Fibroblast of villous mesenchyme (primary cell): ENCODE measurements around the gene PDGFRB. TPM values are rescaled to one million over a fixed set of nuclear protein-coding genes. Genes with fewer than 3 reads are reported as not detected.

Experiments
- DNase-seq: peaks from one replicate; pipeline ENCODE4 v3.0.0-alpha.2; 2010; ENCODE audit warnings: low read depth
- H3K4me3 ChIP-seq: 2 replicates; pipeline ENCODE4 v1.5.1; 2011; ENCODE audit warnings: low read depth, mild to moderate bottlenecking, low read length
- CTCF ChIP-seq: IDR thresholded peaks from 2 replicates; pipeline ENCODE4 v1.5.1; 2012; ENCODE audit warnings: low read depth, mild to moderate bottlenecking, low read length; ENCODE audit not compliant: insufficient read depth
- total RNA-seq: library from RNA; depleted of rRNA; stranded (reverse); fragments of >200 nt; gene quantifications from 2 replicates; pipeline ENCODE4 v1.2.3, GENCODE V29; 2012

PDGFRB gene
- total RNA-seq, 1 donor: 341 TPM

- peak overlapping the region; percentile 29 for H3K4me3 ChIP-seq
- peak; percentile 95 for DNase-seq
- TF ChIP-seq CTCF: no peak
These were observed 16.9 kb downstream of the PDGFRB start for GRCh38 chr5:150138551-150139265.

DNA sequence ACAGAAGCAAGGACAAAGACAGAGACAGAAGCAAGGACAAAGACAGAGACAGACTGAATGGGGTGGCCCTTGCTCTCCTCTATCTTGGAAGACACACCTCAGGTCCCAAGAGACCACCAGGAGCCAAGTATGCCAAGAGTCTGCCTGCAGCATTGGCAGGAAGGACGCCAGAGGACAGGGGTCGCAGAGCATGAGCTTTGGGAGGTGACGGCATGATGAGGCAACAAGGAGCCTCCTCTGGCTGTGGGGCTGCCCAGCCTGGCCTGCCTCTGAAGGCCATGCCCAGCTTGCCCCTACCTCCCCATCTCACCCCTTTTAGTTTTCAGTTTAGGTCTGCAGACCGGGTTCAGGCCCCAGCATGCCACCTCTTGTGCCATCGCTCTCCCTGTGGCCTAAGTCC is 17.6 kb downstream of the PDGFRB start:
- peak; percentile 65 for DNase-seq
- no peak for TF ChIP-seq CTCF
- peak overlapping the region; percentile 29 for H3K4me3 ChIP-seq

GRCh38 chr5:150137168-150137957 is 18.3 kb downstream of the PDGFRB start:
- no peak overlapping the region for H3K4me3 ChIP-seq
- TF ChIP-seq CTCF: no peak
- DNase-seq: peak; percentile 79

DNA sequence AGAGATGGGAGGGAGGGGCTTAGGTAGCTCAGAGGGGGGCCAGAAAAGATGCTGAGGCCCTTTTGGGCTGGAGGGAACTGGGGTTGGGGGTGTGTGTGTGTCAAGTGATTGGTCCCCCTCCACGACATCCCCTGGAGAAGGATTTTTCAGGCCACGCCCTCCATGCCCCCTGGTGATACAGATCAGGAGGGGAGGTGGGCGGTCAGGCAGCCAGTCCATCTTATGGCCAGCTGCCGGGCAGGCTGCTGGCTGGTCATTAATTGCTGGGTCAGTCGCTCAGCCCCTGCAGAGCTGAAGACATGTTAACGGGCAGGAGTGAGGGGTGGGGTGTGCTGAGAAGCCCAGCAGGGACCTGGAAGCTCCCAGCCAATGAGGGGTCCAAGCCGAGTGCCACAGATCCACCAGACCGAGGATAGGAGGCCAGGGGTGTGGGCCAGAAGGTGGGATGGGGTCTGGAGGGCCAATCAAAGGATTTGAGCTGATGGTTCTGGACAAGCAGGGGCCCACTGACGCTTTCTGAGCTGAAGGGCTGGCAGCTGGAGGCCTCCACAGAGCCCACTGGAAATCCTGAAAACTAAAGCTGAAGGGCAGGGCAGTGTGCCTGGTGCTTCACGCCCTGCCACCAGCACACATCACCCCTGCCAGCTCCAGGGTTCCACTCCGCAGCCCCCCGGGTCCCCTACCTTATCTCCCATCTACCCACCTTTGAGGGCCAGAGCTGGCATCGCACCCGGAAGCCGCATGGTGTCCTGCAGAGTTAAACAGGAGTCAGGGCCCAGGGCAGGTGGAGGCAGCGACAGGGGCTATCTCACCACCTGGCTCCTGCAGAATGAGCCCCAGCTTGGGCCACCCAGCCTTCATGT is 19.1 kb downstream of the PDGFRB start:
- TF ChIP-seq CTCF: no peak
- DNase-seq: no peak
- H3K4me3 ChIP-seq: no peak overlapping the region

GRCh38 chr5:150135557-150136304 is 19.9 kb downstream of the PDGFRB start:
- H3K4me3 ChIP-seq: no peak overlapping the region
- no peak for TF ChIP-seq CTCF
- no peak for DNase-seq

DNA sequence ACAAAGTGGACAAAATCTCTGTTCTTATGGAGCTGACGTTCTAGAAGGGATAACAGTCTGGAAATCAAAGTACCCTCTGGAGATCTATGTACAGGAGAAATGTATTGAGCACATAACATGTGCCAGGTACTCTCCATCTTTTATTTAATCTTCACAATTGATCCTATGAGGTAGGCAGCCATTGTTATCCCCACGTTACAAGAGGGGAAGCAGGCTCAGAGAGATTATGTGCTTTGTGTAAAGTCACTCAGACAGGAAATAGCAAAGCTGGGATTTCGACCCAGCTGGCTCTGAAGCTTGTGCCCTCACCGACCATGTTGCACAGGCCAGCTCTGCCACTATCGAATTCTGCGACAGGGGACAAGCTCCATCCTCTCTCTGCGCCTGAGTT is 21.5 kb downstream of the PDGFRB start:
- DNase-seq: no peak

More for the DNA sequence above, 21.5 kb downstream of the PDGFRB start:
- H3K4me3 ChIP-seq: no peak overlapping the region
- TF ChIP-seq CTCF: no peak
